Subcutaneous abdominal adipose tissue (tissue), 5 donors: Measurements from ENCODE around the gene LRRD1.
"Not testable (repeated sequence)": the region's sequence is repeated elsewhere in the genome, so short reads cannot be mapped to it uniquely, and the experiment has no call there.

Source experiments
- H3K27ac ChIP-seq: one replicate; pipeline ENCODE4 v1.7.0; 2013; ENCODE audit warnings: low read depth, mild to moderate bottlenecking, inconsistent platforms, low read length, moderate library complexity
- H3K27me3 ChIP-seq, 5 donors: one replicate each; pipeline ENCODE4 v1.7.0; 2013; ENCODE audit warnings: low read length in 5 of 5, inconsistent platforms in 1 of 5; ENCODE audit not compliant: control insufficient read depth in 5 of 5, insufficient read depth in 4 of 5
- H3K36me3 ChIP-seq, 5 donors: one replicate each; pipeline ENCODE4 v1.7.0; 2013; ENCODE audit warnings: low read length in 5 of 5; ENCODE audit not compliant: control insufficient read depth in 5 of 5, insufficient read depth in 5 of 5
- H3K4me1 ChIP-seq, 5 donors: one replicate each; pipeline ENCODE4 v1.7.0; 2013; ENCODE audit warnings: low read length in 5 of 5, mild to moderate bottlenecking in 3 of 5, moderate library complexity in 1 of 5; ENCODE audit not compliant: control insufficient read depth in 5 of 5, insufficient read depth in 5 of 5
- H3K4me3 ChIP-seq, 5 donors: one replicate each; pipeline ENCODE4 v1.7.0; 2013; ENCODE audit warnings: low read length in 5 of 5, low read depth in 1 of 5
- H3K9ac ChIP-seq, 5 donors: one replicate each; pipeline ENCODE4 v1.7.0; 2013; ENCODE audit warnings: low read length in 5 of 5, mild to moderate bottlenecking in 4 of 5, moderate library complexity in 3 of 5
- H3K9me3 ChIP-seq, 5 donors: one replicate each; pipeline ENCODE4 v1.7.0; 2013; ENCODE audit warnings: low read length in 5 of 5; ENCODE audit not compliant: control insufficient read depth in 5 of 5
- donor health status: healthy.
- donor health status: healthy.
- donor health status: healthy.
- donor health status: healthy.
- donor health status: healthy.

The LRRD1 gene

GRCh38 chr7:92178928-92179924 lies at the start of gene LRRD1:
LRRD1 (minus strand) TSS chr7:92179142; CDS start chr7:92165202, 13,940 bp downstream.
- Histone ChIP-seq H3K36me3 (no peaks in the 10 kb centered on the region), H3K27me3 (no peaks in the 10 kb centered on the region), H3K9me3 (no peaks in the 10 kb centered on the region), H3K4me1 (peaks cover 0 to 9% (median 7%) of the 10 kb centered on the region in 5 donors), H3K27ac (peak within 1 kb of the TSS; percentile 72), H3K9ac (peak within 1 kb of the TSS; percentile 70 to 86 (median 81)), H3K4me3 (peak within 1 kb of the TSS; percentile 60 to 83 (median 71))

DNA sequence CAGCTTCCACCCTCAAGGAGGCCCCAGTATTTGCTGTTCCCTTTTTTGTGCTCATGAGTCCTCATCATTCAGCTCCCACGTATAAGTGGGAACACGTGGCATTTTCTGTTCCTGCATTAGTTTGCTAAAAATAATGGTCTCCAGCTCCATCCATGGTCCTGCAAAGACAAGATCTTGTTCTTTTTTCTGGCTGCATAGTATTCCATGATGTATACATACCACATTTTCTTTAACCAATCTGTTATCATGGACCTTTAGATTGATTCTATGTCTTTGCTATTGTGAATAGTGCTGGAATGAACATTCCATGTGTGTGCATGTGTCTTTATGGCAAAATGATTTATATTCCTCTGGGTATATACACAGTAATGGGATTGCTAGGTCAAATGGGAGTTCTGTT lies 49.8 kb upstream of the LRRD1 start:
- Histone ChIP-seq H3K9ac (no peak overlapping the region), H3K4me3 (no peak overlapping the region), H3K36me3 (peaks cover 36 to 64% (median 46%) of the 10 kb centered on the region in 5 donors), H3K4me1 (no peaks in the 10 kb centered on the region), H3K27me3 (no peaks in the 10 kb centered on the region), H3K27ac (no peak overlapping the region), H3K9me3 (peaks cover 0 to 3% (median 0%) of the 10 kb centered on the region in 5 donors)

DNA sequence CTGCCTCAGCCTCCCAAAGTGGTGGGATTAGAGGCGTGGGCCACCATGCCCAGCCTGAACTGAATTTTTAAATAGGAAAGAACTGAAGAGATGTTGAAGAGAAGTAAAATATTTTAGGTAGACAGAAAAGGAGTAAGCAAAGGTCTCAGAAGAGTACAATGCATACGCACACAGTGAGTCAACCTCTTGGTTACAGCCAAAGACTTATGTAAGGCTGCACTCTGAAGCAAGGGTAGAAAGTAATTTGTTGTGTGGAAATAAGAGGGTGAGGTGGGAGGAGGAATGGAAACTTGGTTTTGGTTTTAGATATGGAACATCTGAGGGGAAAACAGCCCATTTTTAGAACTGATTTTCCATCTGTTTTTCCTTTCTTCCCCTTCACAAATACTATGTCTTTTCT lies 49.2 kb upstream of the LRRD1 start:
- Histone ChIP-seq H3K4me3 (no peak overlapping the region), H3K36me3 (peaks cover 35 to 64% (median 46%) of the 10 kb centered on the region in 5 donors), H3K9me3 (peaks cover 0 to 3% (median 0%) of the 10 kb centered on the region in 5 donors), H3K9ac (no peak overlapping the region), H3K4me1 (no peaks in the 10 kb centered on the region), H3K27me3 (no peaks in the 10 kb centered on the region), H3K27ac (no peak overlapping the region)

DNA sequence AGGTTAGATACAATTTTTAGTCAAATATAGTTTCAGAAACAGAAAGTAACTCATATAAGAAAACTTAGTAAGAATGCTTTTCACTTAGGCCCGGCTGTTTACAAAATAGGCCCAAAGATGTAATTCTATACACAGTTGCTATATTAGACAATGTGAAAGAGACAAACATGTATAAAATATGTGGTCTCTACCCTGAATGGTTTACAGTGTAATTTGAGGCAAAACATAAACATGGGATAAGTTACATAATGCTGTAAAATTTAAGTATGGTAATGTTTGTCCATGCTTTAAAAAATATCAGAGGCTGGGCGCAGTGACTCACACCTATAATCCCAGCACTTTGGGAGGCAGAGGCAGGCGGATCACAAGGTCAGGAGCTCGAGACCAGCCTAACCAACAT lies 48.0 kb upstream of the LRRD1 start:
- Histone ChIP-seq H3K4me1 (no peaks in the 10 kb centered on the region), H3K36me3 (peaks cover 38 to 71% (median 47%) of the 10 kb centered on the region in 5 donors), H3K9me3 (peaks cover 0 to 3% (median 0%) of the 10 kb centered on the region in 5 donors), H3K9ac (no peak overlapping the region), H3K4me3 (no peak overlapping the region), H3K27ac (no peak overlapping the region), H3K27me3 (no peaks in the 10 kb centered on the region)

GRCh38 chr7:92221766-92222165 lies 42.8 kb upstream of the LRRD1 start:
- Histone ChIP-seq H3K9ac (no peak overlapping the region), H3K27ac (no peak overlapping the region), H3K36me3 (peaks cover 54 to 88% (median 58%) of the 10 kb centered on the region in 5 donors), H3K27me3 (no peaks in the 10 kb centered on the region), H3K9me3 (no peaks in the 10 kb centered on the region), H3K4me3 (no peak overlapping the region), H3K4me1 (no peaks in the 10 kb centered on the region)

DNA sequence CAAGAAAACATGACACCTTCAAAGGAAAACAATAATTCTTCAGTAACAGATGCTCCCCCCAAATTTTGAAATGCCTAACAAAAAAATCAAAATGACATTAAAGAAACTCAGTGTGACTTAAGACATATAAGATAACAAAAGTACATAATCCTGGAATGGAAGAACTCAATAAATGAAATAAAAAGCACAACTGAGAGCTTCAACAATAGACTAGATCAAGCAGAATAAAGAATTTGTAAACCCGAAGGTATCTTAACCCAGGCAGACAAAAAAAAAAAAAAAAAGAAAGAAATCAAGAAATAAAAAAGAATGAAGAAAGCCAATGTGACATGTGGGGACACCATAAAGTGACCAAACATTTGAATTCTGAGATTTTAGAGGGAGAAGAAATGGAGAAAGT lies 27.7 kb upstream of the LRRD1 start:
- no peak overlapping the region for H3K27ac ChIP-seq
- no peaks in the 10 kb centered on the region for H3K4me1 ChIP-seq
- H3K27me3 ChIP-seq = no peaks in the 10 kb centered on the region
- H3K4me3 ChIP-seq = no peak overlapping the region
- H3K9ac ChIP-seq = no peak overlapping the region
- H3K9me3 ChIP-seq = peaks cover 0 to 9% (median 2%) of the 10 kb centered on the region in 5 donors
- H3K36me3 ChIP-seq = peaks cover 39 to 71% (median 53%) of the 10 kb centered on the region in 5 donors

DNA sequence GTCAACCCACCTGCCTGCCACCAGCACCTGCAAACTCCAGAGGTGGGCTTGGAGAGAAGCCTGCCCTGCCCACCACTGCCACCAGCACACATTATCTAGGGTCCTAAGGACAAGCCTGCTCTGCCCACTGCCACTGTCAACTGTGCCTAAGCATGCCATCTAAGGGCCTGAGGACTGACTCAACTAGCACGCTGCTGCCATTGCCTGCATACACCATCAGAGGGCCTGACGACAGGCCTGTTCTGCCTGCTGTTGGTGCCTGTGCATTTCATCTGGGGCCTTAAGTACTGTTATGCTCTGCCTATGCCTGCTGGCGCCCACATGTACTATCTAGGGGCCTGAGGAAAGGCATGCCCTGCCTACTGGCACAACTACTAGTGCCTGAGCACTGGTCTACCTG lies 27.0 kb upstream of the LRRD1 start:
- Histone ChIP-seq H3K27me3 (no peaks in the 10 kb centered on the region), H3K27ac (no peak overlapping the region), H3K4me1 (no peaks in the 10 kb centered on the region), H3K4me3 (no peak overlapping the region), H3K9ac (no peak overlapping the region), H3K36me3 (peaks cover 32 to 68% (median 54%) of the 10 kb centered on the region in 5 donors), H3K9me3 (peaks cover 0 to 9% (median 2%) of the 10 kb centered on the region in 5 donors)

- no peaks in the 10 kb centered on the region for H3K9me3 ChIP-seq
- H3K4me3 ChIP-seq = no peak overlapping the region
- H3K27me3 ChIP-seq = no peaks in the 10 kb centered on the region
- H3K36me3 ChIP-seq = peaks cover 25 to 66% (median 49%) of the 10 kb centered on the region in 5 donors
- no peak overlapping the region for H3K9ac ChIP-seq
- H3K4me1 ChIP-seq = no peaks in the 10 kb centered on the region
- no peak overlapping the region for H3K27ac ChIP-seq
Measured at GRCh38 chr7:92200791-92201190, 21.8 kb upstream of the LRRD1 start.

DNA sequence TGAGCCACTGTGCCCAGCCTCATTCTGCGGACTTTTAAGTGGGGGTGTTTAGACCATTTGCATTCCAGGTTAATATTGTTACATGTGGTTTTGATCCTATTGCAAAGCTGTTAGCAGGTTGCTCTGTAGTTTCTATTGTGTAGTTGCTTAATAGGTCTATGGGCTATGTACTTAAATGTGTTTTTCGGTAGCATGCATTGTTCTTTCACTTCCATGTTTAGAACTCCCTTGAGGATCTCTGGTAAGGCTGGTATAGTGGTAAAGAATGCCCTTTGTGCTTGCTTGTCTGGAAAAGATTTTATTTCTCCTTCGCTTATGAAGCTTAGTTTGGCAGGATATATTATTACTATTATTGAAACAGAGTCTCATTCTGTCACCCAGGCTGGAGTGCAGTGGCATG lies 13.4 kb upstream of the LRRD1 start:
- H3K4me1 ChIP-seq = no peaks in the 10 kb centered on the region
- H3K27ac ChIP-seq = no peak overlapping the region
- H3K4me3 ChIP-seq = no peak overlapping the region
- peaks cover 3 to 9% (median 7%) of the 10 kb centered on the region in 5 donors for H3K36me3 ChIP-seq
- H3K9ac ChIP-seq = no peak overlapping the region
- peaks cover 0 to 5% (median 2%) of the 10 kb centered on the region in 5 donors for H3K9me3 ChIP-seq
- no peaks in the 10 kb centered on the region for H3K27me3 ChIP-seq

GRCh38 chr7:92189246-92189645 lies 10.3 kb upstream of the LRRD1 start:
- H3K4me1 ChIP-seq, H3K9ac ChIP-seq, H3K9me3 ChIP-seq, H3K36me3 ChIP-seq, H3K4me3 ChIP-seq, H3K27ac ChIP-seq, H3K27me3 ChIP-seq: not testable (repeated sequence)
